Esophagus squamous epithelium (tissue), 5 donors: Measurements from ENCODE around the gene CPLX3. TPM values are rescaled to one million over a fixed set of nuclear protein-coding genes. Genes with fewer than 3 reads are reported as not detected.

Experiments used
- DNase-seq: peaks from one replicate; lab custom pipeline; 2025; lab: John Stamatoyannopoulos, UW
- H3K27ac ChIP-seq, 4 donors: fragments of 200-600 bp; sonication (generic); one replicate each; pipeline ENCODE4 v1.5.1; 2016 to 2019; ENCODE audit warnings: mild to moderate bottlenecking in 1 of 4
- H3K27me3 ChIP-seq, 4 donors: fragments of 200-600 bp; sonication (generic); 1 replicate in 3 of 4; 2 replicates in 1 of 4; pipeline versions ENCODE4 v1.5.1 to v1.6.0; 2017 to 2021; ENCODE audit warnings: antibody characterized with exemption in 1 of 4
- H3K36me3 ChIP-seq, 3 donors: fragments of 200-600 bp; sonication (generic); one replicate each; pipeline ENCODE4 v1.5.1; 2016 to 2019
- H3K4me1 ChIP-seq, 3 donors: fragments of 200-600 bp; sonication (generic); one replicate each; pipeline ENCODE4 v1.5.1; 2017 to 2019
- H3K4me3 ChIP-seq, 4 donors: fragments of 200-600 bp; sonication (generic); 1 replicate in 3 of 4; 2 replicates in 1 of 4; pipeline ENCODE4 v1.5.1; 2016 to 2019; ENCODE audit warnings: mild to moderate bottlenecking in 2 of 4, moderate library complexity in 1 of 4
- H3K9me3 ChIP-seq, 3 donors: fragments of 200-600 bp; sonication (generic); one replicate each; pipeline ENCODE4 v1.5.1; 2016 to 2019
- POLR2A ChIP-seq, 4 donors: fragments of 450-650 bp; IDR thresholded peaks; one replicate each; pipeline ENCODE4 v1.6.1; 2017; ENCODE audit warnings: antibody characterized with exemption in 4 of 4, mild to moderate bottlenecking in 4 of 4, moderate library complexity in 3 of 4
- WGBS, 2 donors: methylation state at CpG; one replicate each; pipeline ENCODE4 v1.1.5; 2018; 5-methylcytosine and 5-hydroxymethylcytosine counted together
- intact Hi-C: fragments of 100-400 bp; cut with DNase I; formaldehyde crosslinking; loops from one replicate; pipeline ENCODE4 v1.15.0; 2022
- total RNA-seq, 4 donors: library from RNA; depleted of rRNA; stranded (reverse); fragments of >200 nt; gene quantifications; one replicate each; pipeline ENCODE4 v1.1.0, GENCODE V29; 2016
- TF ChIP-seq, protein P1 (sequence below), 6 experiments: fragments of 450-650 bp in 4 of 6; fragments of 200-600 bp in 2 of 6; sonication (generic) in 2 of 6; IDR thresholded peaks; one replicate each; pipeline ENCODE4 v1.5.1; 2016 to 2019; ENCODE audit warnings: antibody characterized with exemption in 6 of 6, mild to moderate bottlenecking in 4 of 6, moderate library complexity in 4 of 6
- donor health status: DM: yes; HTN: yes; CAD: no.

Gene CPLX3
- total RNA-seq, 4 donors from 2014 or later: 0.11 TPM; not detected in 3

DNA sequence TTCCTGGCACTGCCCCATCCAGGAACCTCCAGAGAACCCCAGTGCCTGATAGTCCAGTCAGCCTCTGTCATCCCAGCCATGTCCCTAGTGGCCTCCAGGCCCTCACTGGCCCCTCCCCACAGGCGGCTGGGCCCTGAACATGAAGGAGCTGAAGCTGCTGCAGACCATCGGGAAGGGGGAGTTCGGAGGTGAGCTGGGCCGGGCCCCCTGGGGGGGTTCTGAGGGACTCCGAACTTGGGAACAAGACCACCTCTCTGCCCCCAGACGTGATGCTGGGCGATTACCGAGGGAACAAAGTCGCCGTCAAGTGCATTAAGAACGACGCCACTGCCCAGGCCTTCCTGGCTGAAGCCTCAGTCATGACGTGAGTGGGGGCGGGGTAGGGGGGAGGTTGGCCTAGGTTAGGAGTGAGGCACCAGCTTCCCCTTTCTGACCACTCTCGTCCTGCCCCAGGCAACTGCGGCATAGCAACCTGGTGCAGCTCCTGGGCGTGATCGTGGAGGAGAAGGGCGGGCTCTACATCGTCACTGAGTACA is 25.8 kb upstream of the CPLX3 start:
- H3K27me3 ChIP-seq: no peaks in the 10 kb centered on the region
- no peaks in the 10 kb centered on the region for H3K9me3 ChIP-seq
- no peak for TF ChIP-seq POLR2A (IDR thresholded peaks at IDR 0.05)
- TF ChIP-seq, protein P1, sequence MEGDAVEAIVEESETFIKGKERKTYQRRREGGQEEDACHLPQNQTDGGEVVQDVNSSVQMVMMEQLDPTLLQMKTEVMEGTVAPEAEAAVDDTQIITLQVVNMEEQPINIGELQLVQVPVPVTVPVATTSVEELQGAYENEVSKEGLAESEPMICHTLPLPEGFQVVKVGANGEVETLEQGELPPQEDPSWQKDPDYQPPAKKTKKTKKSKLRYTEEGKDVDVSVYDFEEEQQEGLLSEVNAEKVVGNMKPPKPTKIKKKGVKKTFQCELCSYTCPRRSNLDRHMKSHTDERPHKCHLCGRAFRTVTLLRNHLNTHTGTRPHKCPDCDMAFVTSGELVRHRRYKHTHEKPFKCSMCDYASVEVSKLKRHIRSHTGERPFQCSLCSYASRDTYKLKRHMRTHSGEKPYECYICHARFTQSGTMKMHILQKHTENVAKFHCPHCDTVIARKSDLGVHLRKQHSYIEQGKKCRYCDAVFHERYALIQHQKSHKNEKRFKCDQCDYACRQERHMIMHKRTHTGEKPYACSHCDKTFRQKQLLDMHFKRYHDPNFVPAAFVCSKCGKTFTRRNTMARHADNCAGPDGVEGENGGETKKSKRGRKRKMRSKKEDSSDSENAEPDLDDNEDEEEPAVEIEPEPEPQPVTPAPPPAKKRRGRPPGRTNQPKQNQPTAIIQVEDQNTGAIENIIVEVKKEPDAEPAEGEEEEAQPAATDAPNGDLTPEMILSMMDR (IDR thresholded peaks at IDR 0.05): no peak
- intact Hi-C loops: loop anchor here (2.0 to 10.0 kb wide), 2 partner anchors 28 to 104 kb away; partner anchors contain the start of gene FAM219B
- peaks cover 27 to 90% (median 33%) of the 10 kb centered on the region in 3 donors for H3K36me3 ChIP-seq
- peak overlapping the region; percentile 83 to 92 (median 84) for H3K27ac ChIP-seq
- H3K4me1 ChIP-seq: peaks cover 20 to 51% (median 25%) of the 10 kb centered on the region in 3 donors
- DNase-seq: no peak
- 80% methylated on average over 13 of the region's 20 CpGs; no CpG with 5 or more reads in 1 of the 2 donors for WGBS, 2 donors
- H3K4me3 ChIP-seq: no peak overlapping the region

DNA sequence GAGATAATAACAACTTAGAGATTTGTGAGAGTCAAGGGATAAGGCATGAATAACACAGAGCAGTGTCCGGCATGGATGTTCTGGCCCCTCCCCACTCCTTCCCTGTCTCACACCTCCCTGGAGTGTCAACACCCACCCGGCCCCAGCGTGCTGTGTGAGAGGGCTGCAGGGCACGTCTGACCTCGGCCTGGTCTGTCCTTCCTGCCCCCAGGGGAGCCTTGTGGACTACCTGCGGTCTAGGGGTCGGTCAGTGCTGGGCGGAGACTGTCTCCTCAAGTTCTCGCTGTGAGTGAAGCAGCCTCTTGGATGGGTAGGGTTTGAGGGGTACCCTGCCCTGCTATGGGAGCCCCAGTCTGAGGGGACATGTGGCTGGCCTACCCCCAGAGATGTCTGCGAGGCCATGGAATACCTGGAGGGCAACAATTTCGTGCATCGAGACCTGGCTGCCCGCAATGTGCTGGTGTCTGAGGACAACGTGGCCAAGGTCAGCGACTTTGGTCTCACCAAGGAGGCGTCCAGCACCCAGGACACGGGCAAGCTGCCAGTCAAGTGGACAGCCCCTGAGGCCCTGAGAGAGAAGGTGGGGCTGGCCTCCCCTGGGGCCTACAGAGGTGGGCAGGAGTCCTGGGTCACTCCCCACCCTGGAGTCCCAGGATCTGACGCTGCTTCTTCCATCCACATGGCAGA is 25.0 kb upstream of the CPLX3 start:
- H3K27ac ChIP-seq: no peak overlapping the region
- TF ChIP-seq, protein P1 (IDR thresholded peaks at IDR 0.05): no peak
- no peak for TF ChIP-seq POLR2A (IDR thresholded peaks at IDR 0.05)
- intact Hi-C loops: loop anchor here (2.0 to 10.0 kb wide), 2 partner anchors 29 to 103 kb away; partner anchors contain the start of gene FAM219B
- H3K4me3 ChIP-seq: no peak overlapping the region
- DNase-seq: no peak
- 79 to 88% methylated on average over 7 to 10 of the region's 18 CpGs for WGBS, 2 donors
- H3K27me3 ChIP-seq: no peaks in the 10 kb centered on the region
- peaks cover 27 to 87% (median 33%) of the 10 kb centered on the region in 3 donors for H3K36me3 ChIP-seq
- peaks cover 20 to 43% (median 25%) of the 10 kb centered on the region in 3 donors for H3K4me1 ChIP-seq
- no peaks in the 10 kb centered on the region for H3K9me3 ChIP-seq

DNA sequence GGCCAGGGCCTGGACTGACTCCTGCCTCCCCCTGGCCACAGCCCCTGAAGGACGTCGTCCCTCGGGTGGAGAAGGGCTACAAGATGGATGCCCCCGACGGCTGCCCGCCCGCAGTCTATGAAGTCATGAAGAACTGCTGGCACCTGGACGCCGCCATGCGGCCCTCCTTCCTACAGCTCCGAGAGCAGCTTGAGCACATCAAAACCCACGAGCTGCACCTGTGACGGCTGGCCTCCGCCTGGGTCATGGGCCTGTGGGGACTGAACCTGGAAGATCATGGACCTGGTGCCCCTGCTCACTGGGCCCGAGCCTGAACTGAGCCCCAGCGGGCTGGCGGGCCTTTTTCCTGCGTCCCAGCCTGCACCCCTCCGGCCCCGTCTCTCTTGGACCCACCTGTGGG is 24.1 kb upstream of the CPLX3 start:
- no peak for TF ChIP-seq POLR2A (IDR thresholded peaks at IDR 0.05)
- TF ChIP-seq, protein P1 (IDR thresholded peaks at IDR 0.05): no peak
- intact Hi-C loops: loop anchor here (10.0 kb wide), 1 partner anchor 103 kb away; the partner anchor contains the start of gene FAM219B
- Histone ChIP-seq H3K9me3 (no peaks in the 10 kb centered on the region), H3K4me1 (peaks cover 20 to 38% (median 25%) of the 10 kb centered on the region in 3 donors), H3K36me3 (peaks cover 27 to 81% (median 33%) of the 10 kb centered on the region in 3 donors), H3K4me3 (no peak overlapping the region), H3K27ac (no peak overlapping the region), H3K27me3 (no peaks in the 10 kb centered on the region)
- 83% methylated on average over 4 of the region's 20 CpGs; no CpG with 5 or more reads in 1 of the 2 donors for WGBS, 2 donors
- DNase-seq: no peak

DNA sequence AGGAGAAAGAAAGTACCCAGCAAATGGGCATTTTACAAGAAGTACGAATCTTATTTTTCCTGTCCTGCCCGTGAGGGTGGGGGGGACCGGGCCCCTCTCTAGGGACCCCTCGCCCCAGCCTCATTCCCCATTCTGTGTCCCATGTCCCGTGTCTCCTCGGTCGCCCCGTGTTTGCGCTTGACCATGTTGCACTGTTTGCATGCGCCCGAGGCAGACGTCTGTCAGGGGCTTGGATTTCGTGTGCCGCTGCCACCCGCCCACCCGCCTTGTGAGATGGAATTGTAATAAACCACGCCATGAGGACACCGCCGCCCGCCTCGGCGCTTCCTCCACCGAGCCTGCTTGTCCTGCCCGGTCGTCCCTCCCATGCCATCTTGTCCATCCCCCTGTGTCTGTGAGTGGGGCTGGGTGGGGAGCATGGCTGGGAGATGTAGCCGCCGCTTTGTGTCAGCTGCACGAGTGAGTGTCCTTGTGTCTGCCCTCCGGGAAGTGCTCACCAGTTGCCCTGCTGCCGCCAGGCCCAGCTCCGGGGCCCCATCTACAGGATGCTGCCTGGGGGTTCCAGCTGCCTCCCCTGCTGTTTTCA is 23.5 kb upstream of the CPLX3 start:
- intact Hi-C loops: loop anchor here (10.0 kb wide), 1 partner anchor 102 kb away; the partner anchor contains the start of gene FAM219B
- 87 to 94% methylated on average over 8 to 25 of the region's 31 CpGs for WGBS, 2 donors
- peaks cover 27 to 76% (median 33%) of the 10 kb centered on the region in 3 donors for H3K36me3 ChIP-seq

More for the DNA sequence above, 23.5 kb upstream of the CPLX3 start:
- no peaks in the 10 kb centered on the region for H3K27me3 ChIP-seq
- TF ChIP-seq POLR2A (IDR thresholded peaks at IDR 0.05): no peak
- TF ChIP-seq, protein P1 (IDR thresholded peaks at IDR 0.05): no peak
- no peak for DNase-seq
- peaks cover 20 to 38% (median 28%) of the 10 kb centered on the region in 3 donors for H3K4me1 ChIP-seq
- H3K9me3 ChIP-seq: no peaks in the 10 kb centered on the region
- no peak overlapping the region for H3K27ac ChIP-seq
- H3K4me3 ChIP-seq: no peak overlapping the region
